Ramos (cell line): ENCODE results near the gene LRWD1.

Experiments
- in situ Hi-C: fragments of 300-500 bp; cut with MboI; formaldehyde crosslinking; loops from one replicate; pipeline ENCODE4 v1.14.3; 2022; ENCODE audit warnings: low sequenced_read_pairs; ENCODE audit not compliant: unreplicated experiment

LRWD1 gene

GRCh38 chr7:102464577-102465280, at the start of gene LRWD1, which contains the start of gene ALKBH4:
Gene LRWD1 (plus strand): TSS chr7:102464984. CDS start chr7:102465081, 97 bp downstream.
Gene ALKBH4 (minus strand): TSS chr7:102464863. CDS start chr7:102464836, 27 bp downstream.
- in situ Hi-C loops: loop anchor here (25.0 kb wide), 2 partner anchors 273 to 1602 kb away; partner anchors contain the start of genes FAM185A, SLC12A9 and TRIP6

- in situ Hi-C loops: no loop called here
Measured at GRCh38 chr7:102415685-102416225, 49.0 kb upstream of the LRWD1 start.

- in situ Hi-C loops: no loop called here
Measured at GRCh38 chr7:102416406-102416805, 48.4 kb upstream of the LRWD1 start.

- in situ Hi-C loops: no loop called here
Measured at GRCh38 chr7:102417105-102417504, 47.7 kb upstream of the LRWD1 start.

DNA sequence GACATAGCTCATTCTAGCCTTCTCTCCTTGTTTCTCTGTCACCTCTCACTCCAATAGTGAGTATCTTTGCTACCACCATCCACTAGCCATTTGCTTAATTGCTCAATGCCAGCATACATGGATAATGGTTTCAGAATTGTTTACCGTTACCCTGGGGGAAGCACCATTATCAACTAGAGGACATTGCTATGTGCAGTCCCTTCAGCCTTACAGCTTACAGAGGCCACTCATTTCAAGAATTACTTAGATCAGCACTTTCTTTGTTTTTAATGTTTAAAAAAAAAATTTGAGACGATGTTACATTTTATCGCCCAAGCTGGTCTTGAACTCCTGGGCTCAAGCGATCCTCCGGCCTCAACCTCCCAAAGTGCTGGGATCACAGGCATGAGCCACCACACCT, 46.2 kb upstream of the LRWD1 start:
- in situ Hi-C loops: no loop called here

DNA sequence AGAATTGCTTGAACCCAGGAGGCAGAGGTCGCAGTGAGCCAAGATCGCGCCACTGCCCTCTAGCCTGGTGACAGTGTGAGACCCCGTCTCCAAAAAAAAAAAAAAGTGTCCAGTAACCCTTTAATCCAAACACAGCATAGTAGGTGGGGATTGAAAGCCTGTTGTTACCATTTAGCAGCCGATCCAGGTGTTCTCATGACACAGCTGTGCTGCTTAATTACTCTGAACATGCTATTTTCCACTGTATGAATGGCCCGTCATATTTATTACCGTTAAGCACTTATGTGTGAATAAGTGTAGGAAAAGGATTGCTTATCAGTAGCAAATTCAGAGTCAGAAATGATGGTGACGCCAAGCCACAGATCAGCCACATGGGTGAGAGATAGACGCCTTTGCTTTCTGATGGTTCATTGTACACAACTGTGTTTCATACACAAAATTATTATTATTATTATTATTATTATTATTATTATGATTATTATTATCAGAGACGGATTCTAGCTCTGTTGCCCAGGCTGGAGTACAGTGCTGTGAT, 43.0 kb upstream of the LRWD1 start:
- in situ Hi-C loops: no loop called here

GRCh38 chr7:102424129-102424551, 40.6 kb upstream of the LRWD1 start:
- in situ Hi-C loops: no loop called here

- in situ Hi-C loops: no loop called here
Measured at GRCh38 chr7:102424787-102425218, 40.0 kb upstream of the LRWD1 start.

DNA sequence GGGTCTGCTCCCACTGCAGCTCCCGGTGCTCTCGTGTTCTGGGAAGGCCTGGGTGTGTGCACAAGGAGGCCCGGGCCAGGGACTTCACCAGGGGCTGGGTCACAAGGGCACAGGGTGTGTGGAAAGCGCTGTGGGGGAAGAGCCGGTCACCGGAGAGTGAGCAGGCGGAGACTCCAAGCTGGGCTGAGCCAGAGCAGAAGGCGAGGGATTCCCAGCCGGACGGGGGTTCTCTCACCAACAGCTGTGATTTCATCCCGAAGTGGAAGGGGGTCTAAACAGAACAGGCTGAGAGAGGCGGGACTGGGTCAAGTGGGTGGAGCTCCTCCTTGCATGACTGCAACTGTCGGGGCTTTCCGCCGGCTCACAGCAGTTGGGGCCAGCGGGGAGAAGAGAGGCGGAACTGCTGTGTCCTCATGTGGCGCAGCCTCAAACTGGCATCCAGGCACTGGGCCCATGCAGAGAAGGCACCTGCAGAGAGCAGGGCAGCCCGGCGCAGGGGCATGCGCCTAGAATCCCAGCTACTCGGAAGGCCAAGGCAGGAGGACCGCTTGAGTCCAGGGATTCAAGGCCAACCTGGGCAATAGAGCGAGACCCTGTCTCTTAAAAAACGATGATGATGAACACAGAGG, 39.0 kb upstream of the LRWD1 start:
- in situ Hi-C loops: no loop called here

DNA sequence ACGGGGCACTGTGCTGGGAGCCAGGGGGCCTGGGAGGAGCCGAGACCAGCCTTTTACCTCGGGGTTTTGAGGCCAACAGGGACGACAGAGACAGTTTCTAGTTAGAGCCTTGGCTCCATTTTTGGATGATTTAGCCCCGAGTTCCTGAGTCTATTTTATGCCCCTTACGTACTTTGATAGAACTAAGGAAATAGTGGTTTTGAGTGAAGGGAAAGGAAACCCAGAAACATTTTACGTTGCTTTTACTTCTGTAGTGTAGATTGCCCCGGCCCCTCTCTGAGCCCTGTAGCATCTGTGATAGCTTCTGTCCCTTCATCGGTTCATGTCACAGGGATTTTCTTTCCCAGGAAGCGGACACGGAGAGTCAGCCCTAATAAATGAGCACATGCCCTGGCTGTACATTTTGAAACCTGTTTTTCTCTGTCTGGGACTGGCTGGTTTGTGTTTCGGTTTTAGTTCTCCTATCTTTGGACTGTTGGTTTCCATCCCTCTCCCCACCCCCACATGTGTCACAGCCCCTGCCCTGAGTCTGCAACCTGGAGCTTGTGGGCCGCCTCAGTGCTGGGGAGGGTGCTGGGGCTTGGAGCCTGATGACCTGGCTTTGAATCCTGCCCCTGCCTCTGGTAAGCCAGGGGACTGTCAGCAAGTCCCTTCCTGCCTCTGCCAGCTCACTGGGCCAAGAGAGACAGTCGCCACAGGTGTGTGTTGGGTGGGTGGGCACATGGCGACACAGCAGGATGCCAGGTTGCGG, 38.3 kb upstream of the LRWD1 start:
- in situ Hi-C loops: no loop called here

GRCh38 chr7:102427019-102427405, 37.8 kb upstream of the LRWD1 start:
- in situ Hi-C loops: no loop called here

DNA sequence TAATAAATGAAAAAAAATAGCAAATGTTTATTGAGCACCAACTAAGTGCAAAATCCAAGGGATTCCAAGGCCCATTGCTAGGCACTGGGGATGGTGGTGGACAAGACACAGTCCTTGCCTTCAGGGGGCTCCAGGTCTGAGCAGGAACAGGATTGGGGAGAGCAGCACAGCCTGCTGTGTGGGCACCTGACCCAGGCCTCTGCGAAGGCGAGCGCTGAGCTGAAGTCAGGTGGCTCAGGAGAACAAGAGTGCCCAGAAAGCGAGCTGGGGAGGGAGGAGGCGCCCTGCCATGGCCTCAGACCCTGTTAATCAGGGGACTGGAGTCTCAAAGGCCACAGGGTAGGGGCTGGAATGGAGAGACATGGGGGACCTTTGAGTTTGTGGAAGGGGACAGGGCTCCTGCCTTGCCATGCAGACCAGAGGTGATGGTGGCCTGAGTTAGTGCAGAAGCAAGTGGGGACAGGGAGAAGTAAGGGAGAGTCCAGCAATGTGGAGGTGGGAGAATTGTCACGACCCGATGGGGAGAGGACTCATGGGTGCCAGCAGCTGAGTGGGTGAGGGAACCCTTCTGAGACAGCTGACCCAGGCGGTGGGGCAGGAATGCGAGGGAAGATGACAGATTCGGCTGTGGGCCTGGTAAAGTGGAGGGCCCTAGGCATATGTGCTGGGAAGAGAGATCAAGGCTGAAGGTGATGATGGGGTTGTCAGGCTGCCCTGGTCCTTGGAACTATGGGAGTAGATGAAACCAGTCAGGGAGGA, 35.5 kb upstream of the LRWD1 start:
- in situ Hi-C loops: no loop called here

DNA sequence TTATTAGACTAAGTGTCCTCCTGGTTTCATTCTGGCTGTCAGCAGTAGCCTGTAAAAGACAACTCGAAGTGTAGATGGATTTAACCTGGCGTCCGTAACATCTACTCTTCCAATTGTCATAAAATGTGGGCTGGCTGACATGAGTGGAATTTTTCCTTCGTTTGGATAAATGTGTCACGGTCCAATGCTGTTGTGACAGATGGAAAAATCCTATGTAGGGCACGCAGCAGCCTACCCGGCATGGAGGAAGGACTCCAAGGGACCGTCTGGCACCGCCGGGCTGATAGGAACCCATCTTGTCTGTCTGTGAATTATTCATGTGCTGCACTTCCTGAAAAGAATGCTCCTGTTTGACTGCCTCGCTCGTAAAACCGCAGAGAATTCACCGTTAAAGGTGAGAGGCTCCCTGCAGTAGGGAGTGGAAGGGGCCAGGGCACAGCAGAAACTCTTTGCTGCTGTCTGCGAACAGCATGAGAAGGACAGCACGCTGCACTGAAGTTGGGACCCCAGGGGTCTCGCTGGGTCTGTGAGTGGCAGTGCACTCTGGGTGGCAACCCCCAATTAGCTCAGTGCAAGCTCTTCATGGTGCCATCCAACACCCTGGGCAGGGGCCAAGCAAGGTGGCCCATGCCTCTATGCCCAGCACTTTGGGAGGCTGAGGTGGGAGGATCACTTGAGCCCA, 33.0 kb upstream of the LRWD1 start:
- in situ Hi-C loops: no loop called here

DNA sequence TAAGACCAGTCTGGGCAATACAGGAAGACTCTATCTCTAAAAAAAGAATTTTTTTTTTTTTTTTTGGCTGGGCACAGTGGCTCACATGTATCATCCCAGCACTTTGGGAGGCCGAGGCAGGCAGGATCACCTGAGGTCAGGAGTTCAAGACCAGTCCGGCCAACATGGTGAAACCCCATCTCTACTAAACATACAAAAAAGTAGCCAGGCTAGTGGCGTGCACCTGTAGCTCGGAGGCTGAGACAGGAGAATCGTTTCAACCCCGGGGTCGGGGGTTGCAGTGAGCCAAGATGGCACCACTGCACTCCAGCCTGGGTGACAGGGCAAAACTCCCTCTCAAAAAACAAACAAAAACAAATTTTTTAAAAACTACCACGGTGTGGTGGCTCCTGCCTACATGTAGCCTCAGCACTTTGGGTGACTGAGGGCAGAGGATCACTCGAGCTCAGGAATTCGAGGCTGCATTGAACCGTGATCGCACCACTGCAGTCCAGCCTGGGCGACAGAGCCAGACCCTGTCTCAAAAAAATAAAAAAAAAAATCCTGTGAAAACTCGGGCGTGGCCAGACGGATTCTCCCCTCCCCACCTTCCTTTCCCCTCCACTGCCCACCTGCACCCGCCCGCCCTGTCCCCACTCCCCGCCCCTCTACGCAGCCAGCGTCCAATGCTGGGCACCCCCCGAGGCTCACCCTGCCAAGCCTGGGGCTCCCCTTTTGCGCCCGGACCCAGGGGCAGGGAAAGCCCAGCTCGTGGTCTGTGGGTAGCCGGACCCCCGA, 32.2 kb upstream of the LRWD1 start:
- in situ Hi-C loops: no loop called here

- in situ Hi-C loops: no loop called here
Measured at GRCh38 chr7:102433219-102434038, 31.4 kb upstream of the LRWD1 start, which contains the start of gene ORAI2. Gene ORAI2 (plus strand): TSS chr7:102433575. CDS start chr7:102438957, 5,382 bp downstream.

DNA sequence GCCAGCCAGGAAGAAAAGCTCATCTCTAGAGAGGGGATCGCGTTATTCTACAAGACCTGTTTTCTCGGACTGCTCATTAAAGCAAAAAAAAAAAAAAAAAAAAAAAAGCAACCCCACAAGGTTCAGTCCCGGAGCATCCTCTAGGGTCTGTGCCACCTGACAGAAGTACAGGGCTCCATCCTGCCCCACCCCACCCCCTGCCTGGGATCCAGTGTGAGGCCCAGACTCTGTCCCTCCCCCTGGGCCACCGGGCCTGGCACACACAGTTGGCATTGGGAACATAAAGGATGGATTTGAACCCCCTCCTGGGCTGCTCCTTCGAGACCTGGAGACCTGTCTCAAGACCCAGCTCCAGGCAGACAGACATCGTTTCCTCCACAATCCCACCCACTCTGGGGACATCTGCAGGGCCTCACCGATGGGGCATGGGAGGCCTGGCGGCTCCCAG, 30.7 kb upstream of the LRWD1 start:
- in situ Hi-C loops: no loop called here

GRCh38 chr7:102436118-102436517, 28.7 kb upstream of the LRWD1 start:
- in situ Hi-C loops: no loop called here
